ENCODE data around the gene SMYD3. TPM values are rescaled to one million over a fixed set of nuclear protein-coding genes. Genes with fewer than 3 reads are reported as not detected.

SMYD3 gene
- total RNA-seq, 1 experiment from 2014 or later = 17.4 TPM

DNA sequence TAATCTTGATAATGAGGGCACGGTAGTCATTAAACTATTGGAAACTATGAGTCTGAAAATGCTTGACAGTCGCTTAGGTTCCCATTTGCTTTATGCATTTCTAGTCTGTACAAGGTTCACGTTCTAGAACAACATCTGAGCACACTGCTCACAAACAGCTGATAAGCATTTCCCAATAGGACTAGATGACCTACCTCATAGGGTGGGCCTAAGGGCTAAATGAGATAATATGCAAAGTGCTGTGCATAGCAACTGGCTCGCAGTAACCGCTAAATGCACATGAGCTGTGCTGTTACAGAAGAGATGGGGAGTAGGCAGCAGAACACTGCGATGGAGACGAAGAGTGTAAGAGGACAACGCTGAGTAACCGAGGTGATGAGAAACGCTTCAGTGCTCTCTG lies 628.0 kb downstream of the SMYD3 start:
- DNase-seq (ENCODE audit: low read depth, low spot score) = no peak
- POLR2A ChIA-PET = interaction anchor here (0.5 kb wide), 1 partner anchor 90 kb away, joined by 3 read pairs; no protein-coding TSS in a partner anchor
- CTCF ChIA-PET = no interaction called here
- Histone ChIP-seq H3K4me1 (ENCODE audit: control insufficient read depth, insufficient read depth, low read length) (no peaks in the 10 kb centered on the region), H3K36me3 (ENCODE audit: control insufficient read depth, insufficient read depth, low read length) (no peaks in the 10 kb centered on the region), H3K4me3 (ENCODE audit: low read depth in 2 of 2, low read length in 2 of 2) (no peak overlapping the region), H3K27ac (ENCODE audit: low read length) (no peak overlapping the region), H3K9me3 (ENCODE audit: control insufficient read depth, insufficient read depth, low read depth, low read length) (no peaks in the 10 kb centered on the region), H3K27me3 (ENCODE audit: control insufficient read depth, insufficient read depth, low read length) (no peaks in the 10 kb centered on the region)
- no TSS peak for BruUV-seq (replicated peaks)
- TF ChIP-seq, protein P1, sequence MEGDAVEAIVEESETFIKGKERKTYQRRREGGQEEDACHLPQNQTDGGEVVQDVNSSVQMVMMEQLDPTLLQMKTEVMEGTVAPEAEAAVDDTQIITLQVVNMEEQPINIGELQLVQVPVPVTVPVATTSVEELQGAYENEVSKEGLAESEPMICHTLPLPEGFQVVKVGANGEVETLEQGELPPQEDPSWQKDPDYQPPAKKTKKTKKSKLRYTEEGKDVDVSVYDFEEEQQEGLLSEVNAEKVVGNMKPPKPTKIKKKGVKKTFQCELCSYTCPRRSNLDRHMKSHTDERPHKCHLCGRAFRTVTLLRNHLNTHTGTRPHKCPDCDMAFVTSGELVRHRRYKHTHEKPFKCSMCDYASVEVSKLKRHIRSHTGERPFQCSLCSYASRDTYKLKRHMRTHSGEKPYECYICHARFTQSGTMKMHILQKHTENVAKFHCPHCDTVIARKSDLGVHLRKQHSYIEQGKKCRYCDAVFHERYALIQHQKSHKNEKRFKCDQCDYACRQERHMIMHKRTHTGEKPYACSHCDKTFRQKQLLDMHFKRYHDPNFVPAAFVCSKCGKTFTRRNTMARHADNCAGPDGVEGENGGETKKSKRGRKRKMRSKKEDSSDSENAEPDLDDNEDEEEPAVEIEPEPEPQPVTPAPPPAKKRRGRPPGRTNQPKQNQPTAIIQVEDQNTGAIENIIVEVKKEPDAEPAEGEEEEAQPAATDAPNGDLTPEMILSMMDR (IDR thresholded peaks at IDR 0.05) = no peak
- TF ChIP-seq POLR2AphosphoS5 (IDR thresholded peaks at IDR 0.05; ENCODE audit: low read depth, low read length) (no peak), SIN3A (IDR thresholded peaks at IDR 0.05; ENCODE audit: borderline replicate concordance, insufficient read depth, low read depth, low read length) (no peak)
- TF ChIP-seq, protein P2, sequence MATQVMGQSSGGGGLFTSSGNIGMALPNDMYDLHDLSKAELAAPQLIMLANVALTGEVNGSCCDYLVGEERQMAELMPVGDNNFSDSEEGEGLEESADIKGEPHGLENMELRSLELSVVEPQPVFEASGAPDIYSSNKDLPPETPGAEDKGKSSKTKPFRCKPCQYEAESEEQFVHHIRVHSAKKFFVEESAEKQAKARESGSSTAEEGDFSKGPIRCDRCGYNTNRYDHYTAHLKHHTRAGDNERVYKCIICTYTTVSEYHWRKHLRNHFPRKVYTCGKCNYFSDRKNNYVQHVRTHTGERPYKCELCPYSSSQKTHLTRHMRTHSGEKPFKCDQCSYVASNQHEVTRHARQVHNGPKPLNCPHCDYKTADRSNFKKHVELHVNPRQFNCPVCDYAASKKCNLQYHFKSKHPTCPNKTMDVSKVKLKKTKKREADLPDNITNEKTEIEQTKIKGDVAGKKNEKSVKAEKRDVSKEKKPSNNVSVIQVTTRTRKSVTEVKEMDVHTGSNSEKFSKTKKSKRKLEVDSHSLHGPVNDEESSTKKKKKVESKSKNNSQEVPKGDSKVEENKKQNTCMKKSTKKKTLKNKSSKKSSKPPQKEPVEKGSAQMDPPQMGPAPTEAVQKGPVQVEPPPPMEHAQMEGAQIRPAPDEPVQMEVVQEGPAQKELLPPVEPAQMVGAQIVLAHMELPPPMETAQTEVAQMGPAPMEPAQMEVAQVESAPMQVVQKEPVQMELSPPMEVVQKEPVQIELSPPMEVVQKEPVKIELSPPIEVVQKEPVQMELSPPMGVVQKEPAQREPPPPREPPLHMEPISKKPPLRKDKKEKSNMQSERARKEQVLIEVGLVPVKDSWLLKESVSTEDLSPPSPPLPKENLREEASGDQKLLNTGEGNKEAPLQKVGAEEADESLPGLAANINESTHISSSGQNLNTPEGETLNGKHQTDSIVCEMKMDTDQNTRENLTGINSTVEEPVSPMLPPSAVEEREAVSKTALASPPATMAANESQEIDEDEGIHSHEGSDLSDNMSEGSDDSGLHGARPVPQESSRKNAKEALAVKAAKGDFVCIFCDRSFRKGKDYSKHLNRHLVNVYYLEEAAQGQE (IDR thresholded peaks at IDR 0.05; ENCODE audit: insufficient read depth in 1 of 2, low read depth in 2 of 2, low read length in 1 of 2) = no peak
- ATAC-seq = no peak
- in situ Hi-C loops (cut with HindIII; ENCODE audit: low pct_unique_long_range_greater_than_20kb, low sequenced_read_pairs) (no loop called here), intact Hi-C loops (cut with micrococcal nuclease; ENCODE audit: unreplicated experiment) (no loop called here)

GRCh38 chr1:245878585-245878984 lies 628.5 kb downstream of the SMYD3 start:
- no peaks in the 10 kb centered on the region for H3K4me1 ChIP-seq (ENCODE audit: control insufficient read depth, insufficient read depth, low read length)
- no peak for TF ChIP-seq TCF7L2 (IDR thresholded peaks at IDR 0.05; ENCODE audit: low read depth, low read length)
- TF ChIP-seq POLR2AphosphoS5 (IDR thresholded peaks at IDR 0.05; ENCODE audit: low read depth, low read length) = no peak
- no peak for TF ChIP-seq SIN3A (IDR thresholded peaks at IDR 0.05; ENCODE audit: borderline replicate concordance, insufficient read depth, low read depth, low read length)
- TF ChIP-seq, protein P1 (IDR thresholded peaks at IDR 0.05) = no peak
- TF ChIP-seq, protein P2 (IDR thresholded peaks at IDR 0.05; ENCODE audit: insufficient read depth in 1 of 2, low read depth in 2 of 2, low read length in 1 of 2) = no peak
- CTCF ChIA-PET = no interaction called here
- no peaks in the 10 kb centered on the region for H3K36me3 ChIP-seq (ENCODE audit: control insufficient read depth, insufficient read depth, low read length)
- intact Hi-C loops (cut with micrococcal nuclease; ENCODE audit: unreplicated experiment) (no loop called here), in situ Hi-C loops (cut with HindIII; ENCODE audit: low pct_unique_long_range_greater_than_20kb, low sequenced_read_pairs) (no loop called here)
- no TSS peak for BruUV-seq (replicated peaks)
- H3K4me3 ChIP-seq (ENCODE audit: low read depth in 2 of 2, low read length in 2 of 2) = no peak overlapping the region
- ATAC-seq = no peak
- H3K27ac ChIP-seq (ENCODE audit: low read length) = no peak overlapping the region
- no peaks in the 10 kb centered on the region for H3K9me3 ChIP-seq (ENCODE audit: control insufficient read depth, insufficient read depth, low read depth, low read length)
- no peak for DNase-seq (ENCODE audit: low read depth, low spot score)
- no peaks in the 10 kb centered on the region for H3K27me3 ChIP-seq (ENCODE audit: control insufficient read depth, insufficient read depth, low read length)
- POLR2A ChIA-PET = interaction anchor here (0.5 kb wide), 1 partner anchor 90 kb away, joined by 3 read pairs; no protein-coding TSS in a partner anchor

Data from Panc1 (cell line).